KG1 (cell line): ENCODE measurements around the gene TMEM207.

Source experiments
- DNase-seq: peaks from one replicate; lab custom pipeline; 2025; lab: John Stamatoyannopoulos, UW

The TMEM207 gene

DNA sequence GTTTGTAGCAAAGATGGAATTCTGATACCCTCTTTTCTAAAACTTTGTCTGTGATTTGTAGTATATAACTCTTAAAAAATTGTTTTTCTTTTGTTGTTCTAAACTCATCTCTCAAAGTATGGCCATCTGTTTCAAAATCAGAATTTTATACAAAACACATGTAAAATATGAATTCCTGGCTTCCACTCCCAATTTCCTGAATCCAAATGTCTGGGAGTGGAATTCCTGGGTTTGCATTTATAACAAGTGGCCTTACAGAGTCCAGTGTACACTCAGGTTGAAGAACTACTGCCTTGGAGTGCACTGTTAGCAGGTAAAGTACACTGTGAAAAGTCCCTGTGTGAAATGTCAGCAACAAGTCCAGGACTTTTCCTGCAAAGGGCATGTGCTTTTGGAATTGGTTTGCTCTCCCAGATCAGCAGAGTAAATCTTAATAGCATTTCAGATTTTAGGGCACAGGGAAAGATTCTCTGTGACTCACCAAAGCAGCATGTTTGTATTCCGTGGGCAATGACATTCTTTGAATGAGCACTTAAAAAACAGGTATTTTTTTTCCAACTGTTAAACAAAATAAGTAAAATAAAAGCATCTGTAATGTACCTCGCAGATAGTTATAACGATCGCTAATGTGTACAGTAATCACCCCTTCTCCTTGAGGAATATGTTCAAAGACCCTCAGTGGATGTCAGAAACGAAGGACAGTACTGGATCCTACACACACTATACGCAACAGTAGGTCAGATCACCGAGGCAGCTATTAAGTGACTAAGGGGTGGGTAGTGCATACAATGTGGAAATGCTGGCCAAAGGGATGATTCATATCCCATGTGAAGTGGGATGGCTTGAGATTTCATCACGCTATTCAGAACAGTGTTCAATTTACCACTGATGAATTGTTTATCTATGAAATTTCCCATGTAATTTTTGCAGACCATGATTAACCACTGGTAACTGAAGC is 63.7 kb downstream of the TMEM207 start:
- DNase-seq = no peak

DNA sequence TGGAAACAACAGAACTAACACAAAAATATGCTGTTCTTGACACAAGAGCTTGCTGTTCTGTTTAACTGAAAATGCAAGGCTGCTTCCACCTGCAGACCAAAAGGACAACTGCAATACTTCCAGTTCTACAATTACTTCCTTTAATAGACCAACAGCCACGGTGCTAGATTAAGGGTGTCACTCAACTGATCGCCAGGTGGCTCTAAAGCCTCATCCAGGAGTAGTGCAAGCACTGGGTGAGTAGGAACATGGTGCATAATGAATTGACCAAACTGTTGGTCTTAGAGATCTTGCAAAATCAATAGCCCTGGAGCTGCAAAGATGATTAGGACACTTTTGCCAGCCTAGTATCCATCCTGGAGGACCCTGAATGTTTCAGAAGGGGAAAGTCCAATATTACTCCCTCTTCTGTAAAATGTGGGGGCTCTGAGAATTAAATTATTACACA is 65.4 kb downstream of the TMEM207 start:
- DNase-seq = no peak

DNA sequence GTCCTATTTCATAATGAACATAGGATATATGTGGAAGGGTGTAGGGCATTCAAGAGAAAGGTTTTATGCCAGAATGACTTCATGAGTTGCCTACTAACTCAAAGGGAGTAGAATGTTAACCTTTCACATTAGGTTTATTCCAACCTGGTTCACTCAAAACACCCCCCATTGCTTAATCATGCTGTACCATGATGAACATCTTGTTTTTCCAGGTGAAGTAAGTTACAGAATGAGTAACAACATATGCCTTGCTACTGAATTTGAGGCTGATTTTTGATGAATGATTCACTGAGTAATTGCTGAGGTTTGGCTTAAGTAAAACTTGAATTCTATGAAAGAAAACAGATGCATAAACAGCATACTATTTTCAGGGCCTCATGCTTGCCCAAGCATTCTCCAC is 67.6 kb downstream of the TMEM207 start:
- DNase-seq = no peak

DNA sequence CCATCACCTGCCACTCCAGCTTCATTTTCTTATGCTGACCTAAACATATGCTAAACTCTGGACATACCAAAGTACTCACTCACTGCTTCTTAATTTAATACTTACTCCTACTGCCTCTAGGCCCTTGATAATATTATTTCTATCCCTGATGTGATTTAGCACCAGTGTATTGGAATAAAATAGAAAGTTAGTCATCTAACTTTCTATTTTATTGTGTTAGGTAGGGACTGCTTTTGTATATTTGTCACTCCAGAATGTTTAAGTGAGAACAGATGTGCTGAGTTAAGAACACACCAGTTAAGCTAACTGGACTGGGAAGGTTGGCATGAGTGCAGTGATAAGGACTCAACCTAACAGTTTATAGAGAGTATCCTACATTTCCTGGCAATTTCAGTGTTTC is 68.3 kb downstream of the TMEM207 start:
- DNase-seq = no peak

DNA sequence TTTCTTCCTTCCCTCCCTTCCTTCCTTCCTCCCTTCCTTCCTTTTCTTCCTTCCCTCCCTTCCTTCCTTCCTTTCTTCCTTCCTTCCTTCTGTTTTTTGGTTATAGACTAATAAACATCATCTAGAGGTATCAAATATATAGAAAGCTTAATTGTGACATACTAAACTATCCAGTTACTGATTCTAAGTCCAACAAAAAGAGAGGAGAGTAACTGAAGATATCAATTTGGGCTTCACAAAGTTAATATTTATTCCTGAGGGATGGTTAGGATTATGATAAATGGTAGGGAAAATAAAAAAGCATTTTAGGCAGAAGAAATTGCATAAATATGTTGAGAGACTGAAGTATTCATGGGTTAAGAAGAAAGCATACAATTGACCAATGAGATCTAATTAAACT is 69.5 kb downstream of the TMEM207 start:
- DNase-seq = no peak
